SK-N-SH treated with all-trans-retinoic acid at 6 μM for 48 hours (cell line): ENCODE measurements around the gene RBM12.
"Not testable (repeated sequence)": the region's sequence is repeated elsewhere in the genome, so short reads cannot be mapped to it uniquely, and the experiment has no call there.

Source experiments
- ATAC-seq: fragments of 200-7000 bp; cut with Tn5 transposase; 3 replicates; pipeline ENCODE4 v1.9.1; 2020; ENCODE audit warnings: mild to moderate bottlenecking, moderate library complexity
- ARNTL ChIP-seq: fragments of 450-650 bp; formaldehyde crosslinking; IDR thresholded peaks from 2 replicates; pipeline ENCODE4 v1.5.0; 2020; ENCODE audit warnings: low read depth, mild to moderate bottlenecking, moderate library complexity, borderline replicate concordance
- BACH2 ChIP-seq: fragments of 250-450 bp; sonication (Bioruptor Pico); IDR thresholded peaks from 2 replicates; pipeline ENCODE4 v1.9.0; 2021; ENCODE audit warnings: mild to moderate bottlenecking, borderline replicate concordance
- CSDC2 ChIP-seq: fragments of 250-450 bp; sonication (Bioruptor Pico); IDR thresholded peaks from 2 replicates; pipeline ENCODE4 v1.5.0; 2020; ENCODE audit warnings: mild to moderate bottlenecking, moderate library complexity
- ESRRG ChIP-seq: fragments of 250-450 bp; sonication (Bioruptor Pico); IDR thresholded peaks from 2 replicates; pipeline ENCODE4 v1.6.1; 2021; ENCODE audit warnings: mild to moderate bottlenecking
- ISL1 ChIP-seq: fragments of 250-450 bp; sonication (Bioruptor Pico); IDR thresholded peaks from 2 replicates; pipeline ENCODE4 v2.1.2; 2022; ENCODE audit warnings: mild to moderate bottlenecking, moderate library complexity
- OSR1 ChIP-seq: fragments of 250-450 bp; sonication (Bioruptor Pico); IDR thresholded peaks from 2 replicates; pipeline ENCODE4 v1.8.0; 2022; ENCODE audit warnings: moderate library complexity, mild to moderate bottlenecking, inconsistent platforms
- POU6F1 ChIP-seq: fragments of 250-450 bp; sonication (Bioruptor Pico); IDR thresholded peaks from 2 replicates; pipeline ENCODE4 v1.8.0; 2021; ENCODE audit warnings: low read depth, mild to moderate bottlenecking, moderate library complexity, borderline replicate concordance
- PPARA ChIP-seq: fragments of 250-450 bp; sonication (Bioruptor Pico); IDR thresholded peaks from 2 replicates; pipeline ENCODE4 v1.5.0; 2020; ENCODE audit warnings: mild to moderate bottlenecking, borderline replicate concordance
- RARB ChIP-seq: fragments of 250-450 bp; sonication (Bioruptor Pico); IDR thresholded peaks from 2 replicates; pipeline ENCODE4 v1.8.0; 2021; ENCODE audit warnings: mild to moderate bottlenecking, moderate library complexity
- SNAI2 ChIP-seq: fragments of 250-450 bp; sonication (Bioruptor Pico); IDR thresholded peaks from 2 replicates; pipeline ENCODE4 v1.5.0; 2020; ENCODE audit warnings: mild to moderate bottlenecking, moderate library complexity
- TCF4 ChIP-seq: fragments of 250-450 bp; sonication (Bioruptor Pico); IDR thresholded peaks from 2 replicates; pipeline ENCODE4 v1.8.0; 2021; ENCODE audit warnings: mild to moderate bottlenecking, moderate library complexity, borderline replicate concordance
- TOX ChIP-seq: fragments of 250-450 bp; sonication (Bioruptor Pico); IDR thresholded peaks from 2 replicates; pipeline ENCODE4 v1.8.0; 2021; ENCODE audit warnings: mild to moderate bottlenecking, moderate library complexity, borderline replicate concordance
- TSHZ2 ChIP-seq: fragments of 250-450 bp; sonication (Bioruptor Pico); IDR thresholded peaks from 2 replicates; pipeline ENCODE4 v1.5.0; 2020; ENCODE audit warnings: mild to moderate bottlenecking, moderate library complexity
- ZFP3 ChIP-seq: fragments of 250-450 bp; sonication (Bioruptor Pico); IDR thresholded peaks from 2 replicates; pipeline ENCODE4 v1.5.0; 2020; ENCODE audit warnings: mild to moderate bottlenecking, moderate library complexity
- ZFP30 ChIP-seq: fragments of 450-650 bp; formaldehyde crosslinking; IDR thresholded peaks from 2 replicates; pipeline ENCODE4 v1.5.0; 2022; ENCODE audit warnings: mild to moderate bottlenecking, moderate library complexity
- ZNF565 ChIP-seq: fragments of 450-650 bp; formaldehyde crosslinking; conservative IDR thresholded peaks from 2 replicates; pipeline ENCODE4 v1.5.0; 2020; ENCODE audit warnings: low read depth, mild to moderate bottlenecking, moderate library complexity
- ZNF70 ChIP-seq: fragments of 450-650 bp; formaldehyde crosslinking; IDR thresholded peaks from 2 replicates; pipeline ENCODE4 v1.5.0; 2020; ENCODE audit warnings: mild to moderate bottlenecking, moderate library complexity
- ZNF8 ChIP-seq: fragments of 450-650 bp; formaldehyde crosslinking; IDR thresholded peaks from 2 replicates; pipeline ENCODE4 v1.5.0; 2020; ENCODE audit warnings: mild to moderate bottlenecking, moderate library complexity
- TF ChIP-seq, protein P1 (sequence below): fragments of 250-450 bp; sonication (Bioruptor Pico); IDR thresholded peaks from 2 replicates; pipeline ENCODE4 v1.5.1; 2021; ENCODE audit warnings: mild to moderate bottlenecking, moderate library complexity

The RBM12 gene

GRCh38 chr20:35664466-35665206 lies at the start of gene RBM12, which contains the start of gene CPNE1:
TSS of gene RBM12 (minus strand) at chr20:35664900. CDS start at chr20:35655322, 9,578 bp downstream.
TSS of gene CPNE1 (minus strand) at chr20:35664900. CDS start at chr20:35632923, 31,977 bp downstream.
- TF ChIP-seq, protein P1, sequence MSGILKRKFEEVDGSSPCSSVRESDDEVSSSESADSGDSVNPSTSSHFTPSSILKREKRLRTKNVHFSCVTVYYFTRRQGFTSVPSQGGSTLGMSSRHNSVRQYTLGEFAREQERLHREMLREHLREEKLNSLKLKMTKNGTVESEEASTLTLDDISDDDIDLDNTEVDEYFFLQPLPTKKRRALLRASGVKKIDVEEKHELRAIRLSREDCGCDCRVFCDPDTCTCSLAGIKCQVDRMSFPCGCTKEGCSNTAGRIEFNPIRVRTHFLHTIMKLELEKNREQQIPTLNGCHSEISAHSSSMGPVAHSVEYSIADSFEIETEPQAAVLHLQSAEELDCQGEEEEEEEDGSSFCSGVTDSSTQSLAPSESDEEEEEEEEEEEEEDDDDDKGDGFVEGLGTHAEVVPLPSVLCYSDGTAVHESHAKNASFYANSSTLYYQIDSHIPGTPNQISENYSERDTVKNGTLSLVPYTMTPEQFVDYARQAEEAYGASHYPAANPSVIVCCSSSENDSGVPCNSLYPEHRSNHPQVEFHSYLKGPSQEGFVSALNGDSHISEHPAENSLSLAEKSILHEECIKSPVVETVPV (CRISPR knock-in tag) = 0 out of 2 replicates have a peak, but pooled peaks have one; percentile 31
- peak; percentile 73; the same call in 1 of the 2 replicates for TF ChIP-seq ZNF70 (CRISPR knock-in tag)
- TF ChIP-seq TCF4 (CRISPR knock-in tag) = no peak
- TF ChIP-seq CSDC2 (CRISPR knock-in tag) = no peak
- TF ChIP-seq TOX (CRISPR knock-in tag) = no peak
- TF ChIP-seq, all 23 proteins: peak for 2
- ATAC-seq = peak; percentile 89

- TF ChIP-seq RARB (CRISPR knock-in tag) = no peak
- no peak for TF ChIP-seq ESRRG (CRISPR knock-in tag)
- no peak for ATAC-seq
Measured at GRCh38 chr20:35714127-35714526, 49.4 kb upstream of the RBM12 start.

GRCh38 chr20:35713120-35713519 lies 48.4 kb upstream of the RBM12 start:
- not testable (repeated sequence) for ATAC-seq

- ATAC-seq = no peak
Measured at GRCh38 chr20:35711588-35712209, 47.0 kb upstream of the RBM12 start.

GRCh38 chr20:35710884-35711587 lies 46.3 kb upstream of the RBM12 start:
- no peak for ATAC-seq
- TF ChIP-seq ARNTL (CRISPR knock-in tag) (no peak), SNAI2 (CRISPR knock-in tag) (no peak), ISL1 (CRISPR knock-in tag) (no peak), ZFP30 (CRISPR knock-in tag) (no peak), OSR1 (CRISPR knock-in tag) (no peak), BACH2 (CRISPR knock-in tag) (no peak), TOX (CRISPR knock-in tag) (no peak), ZNF70 (CRISPR knock-in tag) (no peak)
- TF ChIP-seq, protein P1 (CRISPR knock-in tag) = no peak

More at GRCh38 chr20:35711588-35712209, 47.0 kb upstream of the RBM12 start:
- no peak for TF ChIP-seq PPARA (CRISPR knock-in tag)
- TF ChIP-seq ESRRG (CRISPR knock-in tag) = no peak
- TF ChIP-seq ARNTL (CRISPR knock-in tag) = no peak
- no peak for TF ChIP-seq ZFP3 (CRISPR knock-in tag)
- no peak for TF ChIP-seq POU6F1 (CRISPR knock-in tag)
- TF ChIP-seq TSHZ2 (CRISPR knock-in tag) = no peak
- TF ChIP-seq ZFP30 (CRISPR knock-in tag) = no peak
- TF ChIP-seq ZNF8 (CRISPR knock-in tag) = no peak
- no peak for TF ChIP-seq OSR1 (CRISPR knock-in tag)
- no peak for TF ChIP-seq ZNF565 (CRISPR knock-in tag)
- no peak for TF ChIP-seq RARB (CRISPR knock-in tag)
